NCI-H510A treated with DMSO at 0.1 percent for 48 hours (cell line): ENCODE data around the gene ZNF511.

Experiments
- DNase-seq: peaks from one replicate; lab custom pipeline; 2025; lab: John Stamatoyannopoulos, UW

Gene ZNF511

DNA sequence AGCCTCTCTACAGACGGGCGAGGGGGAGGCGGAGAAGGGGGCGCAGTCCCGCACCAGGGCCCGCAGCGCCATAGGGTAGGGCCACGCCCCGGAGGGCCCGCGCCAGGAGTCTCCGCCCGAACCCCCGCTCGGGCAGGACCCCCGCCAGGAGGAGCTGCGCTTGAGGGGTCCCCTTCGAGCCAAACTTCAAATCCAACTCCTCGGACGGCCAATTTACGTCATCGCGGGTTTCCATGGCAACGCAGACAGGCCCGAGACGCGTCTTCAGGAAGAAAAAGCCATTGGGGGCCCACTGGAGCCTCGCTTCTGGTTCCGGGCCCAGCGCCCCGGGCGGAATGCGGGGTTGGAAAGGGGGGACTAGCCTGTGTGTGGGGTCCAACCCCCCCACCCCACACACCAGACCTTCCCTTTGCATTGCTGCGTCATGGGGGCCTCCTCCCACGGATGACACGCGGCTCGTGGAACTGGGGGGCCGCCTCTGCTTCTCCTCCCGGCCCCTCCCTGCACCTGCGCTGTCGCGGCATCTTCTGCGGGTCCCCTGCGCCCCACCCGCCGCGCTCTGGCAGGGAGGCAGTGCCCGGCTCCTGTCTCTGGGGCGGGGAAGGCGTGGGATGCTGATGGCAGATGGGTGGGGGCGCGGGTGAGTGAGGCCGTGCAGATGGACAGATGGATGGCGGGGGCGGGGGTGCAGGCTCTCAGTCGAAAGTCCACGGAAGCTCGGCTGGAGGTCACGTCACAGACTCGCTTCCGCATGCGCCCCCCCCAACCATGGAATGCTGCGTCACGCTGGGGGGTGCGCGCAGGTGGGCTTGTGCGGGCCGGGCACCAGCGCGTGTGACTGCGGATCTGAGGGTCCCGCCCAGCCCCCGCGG lies 26.8 kb downstream of the ZNF511 start:
- DNase-seq: no peak

GRCh38 chr10:133336118-133336576 lies 27.4 kb downstream of the ZNF511 start:
- no peak for DNase-seq

DNA sequence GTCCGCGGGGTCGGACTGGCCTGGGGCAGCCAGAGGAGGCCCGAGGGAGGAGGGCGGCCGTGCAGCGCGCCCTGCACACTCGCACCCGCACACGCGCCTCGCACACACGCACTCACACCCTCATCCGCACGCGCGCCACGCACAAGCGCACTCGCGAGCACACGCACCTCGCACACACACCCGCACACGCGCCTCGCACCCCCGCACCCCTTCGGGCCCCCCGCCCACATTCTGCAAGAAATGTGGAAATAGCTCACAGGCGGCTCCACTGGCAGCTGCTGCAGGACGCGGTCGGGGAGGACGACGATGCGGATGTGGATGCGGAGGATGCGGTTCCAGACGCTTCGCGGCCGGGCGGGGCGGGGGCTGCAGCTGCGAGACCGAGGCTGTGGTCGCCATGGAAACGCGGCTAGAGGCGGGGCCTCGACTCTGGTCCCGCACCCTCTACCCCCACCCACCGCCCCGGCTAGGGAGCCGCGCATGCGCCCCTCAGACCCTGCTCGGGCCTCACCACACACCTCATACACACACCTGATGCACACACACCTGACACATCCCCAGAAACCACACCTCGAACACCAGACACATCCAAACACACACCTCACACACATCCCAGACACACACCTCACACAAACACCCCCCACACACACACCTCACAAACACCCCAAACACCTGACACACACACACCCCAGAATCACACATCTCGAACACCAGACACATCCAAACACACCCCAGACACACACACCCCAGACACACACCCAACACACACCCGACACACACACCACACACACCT lies 28.1 kb downstream of the ZNF511 start, which contains the start of gene CALY:
Gene CALY, minus strand, starts transcription at position 320 of the 793 bp plus-strand sequence. CDS start 7,907 bp downstream, outside the sequence.
- no peak for DNase-seq

GRCh38 chr10:133337370-133337725 lies 28.6 kb downstream of the ZNF511 start:
- DNase-seq: no peak

- no peak for DNase-seq
These were observed 29.7 kb downstream of the ZNF511 start for GRCh38 chr10:133338080-133339071.

GRCh38 chr10:133339708-133340380 lies 31.1 kb downstream of the ZNF511 start:
- no peak for DNase-seq

DNA sequence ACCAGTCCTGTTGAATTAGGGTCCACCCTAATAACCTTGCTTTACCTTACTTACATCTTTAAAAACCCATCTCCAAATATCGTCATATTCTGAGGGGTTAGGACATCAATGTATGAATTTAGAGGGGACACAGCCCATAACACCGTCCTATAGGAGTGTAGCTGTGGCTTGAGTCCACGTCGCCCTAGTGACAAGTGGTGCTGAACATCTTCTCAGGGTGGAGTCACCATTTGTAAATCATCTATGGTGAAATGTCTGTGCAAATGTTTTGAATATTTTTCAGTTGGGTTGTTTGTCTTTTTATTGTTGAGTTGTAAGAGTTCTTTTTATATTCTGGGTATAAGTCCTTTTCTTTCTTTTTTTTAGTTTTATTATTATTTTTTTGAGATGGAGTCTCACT lies 33.3 kb downstream of the ZNF511 start:
- DNase-seq: no peak

GRCh38 chr10:133342942-133343341 lies 34.2 kb downstream of the ZNF511 start:
- no peak for DNase-seq

DNA sequence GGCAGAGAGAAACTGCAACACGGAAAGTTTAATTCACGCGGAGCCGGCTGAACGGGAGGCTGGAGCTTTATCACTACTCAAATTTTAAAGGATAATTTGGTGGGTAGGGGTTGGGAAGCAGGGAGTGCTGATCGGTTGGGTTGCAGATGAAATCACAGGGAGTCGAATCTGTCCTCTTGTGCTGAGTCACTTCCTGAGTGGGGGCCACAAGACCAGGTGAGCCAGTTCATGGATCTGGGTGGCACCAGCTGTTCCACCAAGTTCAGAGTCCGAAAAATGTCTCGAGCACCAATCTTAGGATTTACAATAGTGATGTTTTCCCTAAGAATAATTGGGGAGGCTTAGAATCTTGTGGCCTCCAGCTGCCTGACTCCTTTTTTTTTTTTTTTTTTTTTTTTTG lies 34.8 kb downstream of the ZNF511 start:
- no peak for DNase-seq

DNA sequence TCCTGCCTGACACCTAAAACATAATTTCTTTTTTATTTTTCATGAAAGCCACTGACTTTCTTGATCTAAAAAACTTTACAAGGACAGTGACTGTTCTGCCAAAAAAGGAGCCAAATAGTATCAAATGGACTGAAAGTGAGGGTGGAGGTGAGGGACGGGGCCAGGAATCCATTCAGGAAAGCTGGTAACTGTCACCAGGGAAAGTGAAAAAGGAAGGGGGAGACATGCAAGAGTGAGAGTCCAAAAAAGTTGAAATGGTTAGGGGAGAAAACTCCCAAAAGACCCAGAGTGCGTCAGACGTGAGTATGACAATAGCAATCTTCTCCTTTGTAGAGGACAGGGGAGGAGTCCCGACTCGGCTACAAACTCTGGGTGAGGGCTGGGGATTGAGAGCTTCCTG lies 35.5 kb downstream of the ZNF511 start:
- DNase-seq: no peak

- DNase-seq: no peak
These were observed 37.7 kb downstream of the ZNF511 start for GRCh38 chr10:133346413-133346812.

DNA sequence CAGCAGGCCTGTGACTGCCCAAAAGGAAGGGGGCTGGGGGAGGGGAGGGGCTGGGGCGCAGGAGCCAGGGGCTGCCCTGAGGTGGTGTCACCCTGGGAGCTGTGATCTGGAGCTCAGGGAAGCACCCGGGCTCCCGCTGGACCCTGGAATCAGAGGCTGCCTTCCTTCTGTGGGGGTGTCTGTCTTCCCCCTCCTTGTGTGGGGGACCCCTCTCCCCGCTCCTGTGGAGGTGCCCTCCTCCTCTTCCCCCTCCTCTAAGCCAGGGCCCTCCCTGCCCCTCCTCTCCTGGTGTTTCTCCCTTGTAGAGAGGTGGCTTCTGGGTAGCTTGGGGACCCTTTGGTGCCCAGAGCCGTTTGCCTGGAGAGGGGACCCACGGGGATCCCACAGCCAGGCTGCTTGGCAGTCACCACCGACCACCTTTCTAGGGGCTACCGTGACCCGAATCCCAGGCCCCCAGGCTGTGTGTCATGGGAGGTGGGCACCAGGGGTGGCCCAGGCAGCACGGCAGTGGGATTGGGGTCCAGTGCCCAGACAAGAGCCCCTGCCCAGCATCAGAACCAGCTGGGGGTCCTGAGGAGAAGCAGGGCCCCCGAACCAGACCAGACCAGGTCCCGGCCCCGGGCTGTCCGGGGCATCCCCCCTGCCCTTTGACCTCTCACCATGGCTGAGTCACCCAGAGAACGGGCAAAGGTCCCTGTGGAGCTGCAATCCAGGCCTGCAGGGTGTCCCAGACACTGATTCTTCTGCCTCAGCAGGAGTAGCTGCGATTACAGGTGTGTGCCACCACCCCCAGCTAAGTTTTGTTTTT lies 39.2 kb downstream of the ZNF511 start:
- no peak for DNase-seq

GRCh38 chr10:133349160-133349568 lies 40.5 kb downstream of the ZNF511 start:
- DNase-seq: no peak

GRCh38 chr10:133349577-133350011 lies 40.9 kb downstream of the ZNF511 start:
- DNase-seq: no peak

GRCh38 chr10:133350283-133350949 lies 41.7 kb downstream of the ZNF511 start:
- DNase-seq: no peak

DNA sequence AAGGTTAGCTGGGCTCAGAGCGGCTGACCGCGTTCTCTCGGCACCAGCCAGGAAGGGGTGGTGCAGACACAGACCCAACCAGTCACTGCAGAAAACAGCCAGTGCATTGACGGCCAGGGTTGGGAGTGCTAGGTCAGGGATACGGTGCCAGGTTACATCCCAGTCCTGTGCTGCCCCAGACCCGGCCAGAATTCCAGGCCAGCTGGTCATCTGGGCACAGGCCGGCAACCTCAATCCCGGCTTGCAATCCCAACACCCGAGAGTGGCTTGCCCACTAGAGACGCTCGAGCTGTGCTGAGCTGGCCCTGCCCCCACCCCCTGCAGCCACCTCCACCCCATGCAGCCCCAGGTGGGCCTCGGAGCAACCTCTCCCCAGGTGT lies 42.2 kb downstream of the ZNF511 start:
- DNase-seq: no peak

- no peak for DNase-seq
These were observed 42.9 kb downstream of the ZNF511 start for GRCh38 chr10:133351408-133352318.

- DNase-seq: no peak
These were observed 44.7 kb downstream of the ZNF511 start for GRCh38 chr10:133353202-133353959.
